Raji (cell line): ENCODE measurements around the gene LSS.

Experiments used
- POLR2A ChIP-seq: IDR thresholded peaks from 2 replicates; pipeline ENCODE4 v1.6.1; 2011; ENCODE audit warnings: low read depth, low read length, control low read depth; ENCODE audit not compliant: insufficient read depth

Gene LSS

DNA sequence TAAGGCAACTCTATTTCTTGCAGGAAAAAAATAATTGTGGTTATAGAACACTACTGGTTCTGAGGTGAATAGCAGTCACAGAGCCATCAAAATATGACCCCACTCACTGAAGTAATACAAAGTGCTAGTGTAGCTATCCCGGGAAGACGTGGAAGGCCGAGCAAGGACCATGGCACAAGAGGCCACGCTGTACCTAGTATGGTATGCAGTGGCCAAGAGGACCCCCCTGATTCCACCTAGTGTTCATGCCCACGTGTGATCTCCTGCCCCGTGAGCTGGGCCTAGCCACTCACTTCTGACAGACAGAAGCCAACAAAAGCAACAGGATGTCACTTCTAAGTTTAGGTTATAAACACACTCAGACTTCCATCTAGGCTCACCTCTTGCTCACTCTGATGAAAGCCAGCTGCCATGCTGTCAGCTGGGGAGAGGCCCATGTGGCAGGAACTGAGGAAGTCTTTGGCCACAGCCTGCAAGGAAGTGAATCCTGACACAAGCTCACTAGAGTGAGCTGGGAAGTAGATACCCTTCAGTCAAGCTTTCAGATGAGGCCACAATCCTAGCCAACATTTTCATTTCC lies 21.7 kb upstream of the LSS start:
- TF ChIP-seq POLR2A: no peak

DNA sequence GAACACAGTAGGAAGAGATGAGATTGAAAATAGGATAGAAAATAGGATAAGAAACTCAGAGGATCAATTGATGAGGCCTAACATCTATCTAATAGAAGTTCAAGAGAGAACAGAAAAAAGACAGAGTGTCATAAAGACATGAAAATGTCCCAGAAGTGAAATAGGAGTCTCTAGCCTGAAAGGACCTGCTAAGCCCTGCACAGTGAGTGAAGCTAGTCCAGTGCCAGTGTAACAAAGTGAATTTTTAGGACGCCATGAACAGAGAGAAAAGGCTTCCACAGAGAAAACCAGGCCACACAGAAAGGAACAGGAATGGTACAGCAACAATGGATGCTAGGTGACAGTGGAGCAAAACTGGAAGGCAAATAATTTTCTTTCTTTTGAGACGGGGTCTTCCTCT lies 20.3 kb upstream of the LSS start:
- TF ChIP-seq POLR2A: no peak

DNA sequence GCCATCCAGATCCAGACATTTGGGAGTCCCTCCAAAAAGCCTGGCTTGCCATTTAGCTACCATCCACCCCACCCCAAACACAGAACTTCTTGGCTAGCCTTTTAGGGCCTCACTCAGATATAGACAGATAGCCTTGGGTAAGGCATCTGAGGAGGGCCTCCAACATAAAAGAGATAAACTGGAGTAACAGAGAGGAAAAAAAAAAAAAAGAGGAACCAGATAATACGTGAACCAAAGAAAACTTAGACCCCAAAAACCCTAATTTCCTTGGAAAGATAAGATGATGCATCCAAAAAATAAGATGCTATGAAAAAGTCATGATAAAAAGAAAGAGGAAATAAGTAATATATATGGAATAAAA lies 19.8 kb upstream of the LSS start:
- no peak for TF ChIP-seq POLR2A

DNA sequence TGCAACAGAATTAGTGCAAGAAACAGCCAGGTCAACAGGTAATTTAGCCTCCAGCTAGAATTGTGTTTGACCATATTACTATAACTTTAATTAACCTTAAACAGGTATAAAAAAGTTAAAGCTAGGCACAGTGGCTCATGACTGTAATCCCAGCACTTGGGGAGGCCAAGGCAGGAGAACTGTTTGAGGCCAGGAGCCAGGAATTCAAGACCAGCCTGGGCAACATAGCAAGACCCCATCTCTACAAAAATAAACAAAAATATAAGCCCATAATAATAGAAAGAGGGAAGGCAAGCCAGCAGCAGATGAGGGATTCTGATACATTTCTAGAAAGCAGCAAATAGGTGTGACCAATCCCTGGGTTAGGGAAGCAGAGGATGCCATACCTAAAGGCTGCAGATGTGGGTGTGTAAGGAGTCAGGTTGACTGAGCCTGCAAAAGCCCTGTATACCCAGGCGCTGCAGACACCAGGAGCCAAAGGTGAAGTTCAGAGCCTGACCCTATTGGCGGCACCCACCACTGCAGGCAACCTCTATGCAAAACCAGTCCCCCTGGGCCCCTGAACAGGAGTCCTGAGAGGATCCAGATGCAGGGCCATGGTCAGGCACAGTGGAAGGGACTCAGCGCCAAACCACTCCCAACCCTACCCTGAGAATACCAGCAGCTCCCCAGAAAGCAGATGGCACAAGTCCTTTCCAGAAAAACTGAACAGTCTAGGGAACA lies 19.3 kb upstream of the LSS start:
- no peak for TF ChIP-seq POLR2A

DNA sequence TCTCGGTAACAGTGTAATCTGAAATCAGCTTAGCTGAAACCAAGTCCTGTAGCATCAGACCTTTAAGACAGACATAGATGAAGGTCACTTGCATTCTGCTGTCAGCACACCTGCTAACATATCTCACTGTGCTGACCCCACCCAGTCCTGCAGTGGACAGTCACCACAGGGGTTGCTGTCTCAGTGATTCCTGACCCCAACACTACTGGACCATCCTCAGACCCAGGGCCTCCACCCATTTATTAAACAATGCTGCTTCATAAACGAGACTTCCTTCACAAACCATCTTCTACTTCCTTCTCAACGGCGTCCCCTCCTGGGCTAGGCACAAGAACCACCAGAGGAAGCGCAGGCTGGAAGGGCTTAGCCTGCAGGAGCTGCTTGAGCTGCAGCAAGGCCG lies 17.8 kb upstream of the LSS start:
- no peak for TF ChIP-seq POLR2A

DNA sequence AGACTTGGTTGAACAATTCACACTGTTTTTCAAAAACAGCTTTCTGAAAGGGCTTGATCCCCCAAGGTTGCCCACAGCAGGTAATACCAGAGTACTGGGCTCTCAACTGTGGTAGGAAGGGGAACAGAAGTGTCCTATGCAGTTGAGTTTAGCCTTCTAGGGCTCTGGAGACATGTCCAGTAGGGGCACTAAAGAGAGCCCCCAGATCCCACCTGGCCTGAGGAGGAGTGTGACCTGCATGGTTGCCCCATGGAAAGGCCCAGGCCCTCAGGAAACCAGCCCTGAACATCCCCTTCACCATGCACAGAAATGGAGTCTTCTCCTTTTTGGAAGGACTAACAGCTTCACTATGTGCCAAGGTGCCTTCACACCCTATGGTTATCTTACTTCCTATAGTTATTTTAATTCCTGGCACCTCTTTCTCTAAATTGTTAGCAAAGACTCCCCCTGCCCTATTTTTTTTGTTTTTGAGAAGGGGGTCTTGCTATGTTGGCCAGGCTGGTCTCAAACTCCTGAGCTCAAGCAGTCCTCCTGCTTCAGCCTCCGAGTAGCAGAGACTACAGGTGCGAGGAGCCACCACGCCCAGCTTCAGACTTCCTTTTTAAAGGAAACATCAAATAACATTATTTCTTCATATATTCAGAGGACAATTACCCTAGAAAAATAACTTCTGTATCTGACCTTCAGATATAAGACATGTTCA lies 16.8 kb upstream of the LSS start:
- no peak for TF ChIP-seq POLR2A

DNA sequence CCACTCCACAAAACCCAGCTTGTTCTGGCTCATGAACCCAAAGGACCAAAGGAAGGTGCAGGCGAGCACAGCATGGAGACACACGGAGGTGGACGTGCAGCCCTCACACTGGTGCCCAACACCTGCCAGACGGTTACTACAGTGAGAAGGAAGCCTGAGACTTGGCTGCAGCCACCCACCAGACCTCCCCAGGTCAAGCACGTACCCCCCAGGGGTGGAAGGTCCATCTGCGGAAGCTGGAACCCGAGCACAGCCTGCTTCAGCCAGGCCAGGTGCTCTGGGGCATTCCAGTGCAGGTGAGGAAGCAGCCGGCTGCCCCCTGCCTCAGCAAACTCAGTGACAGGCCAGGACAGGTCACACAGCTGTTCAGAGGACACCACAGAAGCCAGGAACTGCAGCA lies 16.0 kb upstream of the LSS start:
- TF ChIP-seq POLR2A: no peak

DNA sequence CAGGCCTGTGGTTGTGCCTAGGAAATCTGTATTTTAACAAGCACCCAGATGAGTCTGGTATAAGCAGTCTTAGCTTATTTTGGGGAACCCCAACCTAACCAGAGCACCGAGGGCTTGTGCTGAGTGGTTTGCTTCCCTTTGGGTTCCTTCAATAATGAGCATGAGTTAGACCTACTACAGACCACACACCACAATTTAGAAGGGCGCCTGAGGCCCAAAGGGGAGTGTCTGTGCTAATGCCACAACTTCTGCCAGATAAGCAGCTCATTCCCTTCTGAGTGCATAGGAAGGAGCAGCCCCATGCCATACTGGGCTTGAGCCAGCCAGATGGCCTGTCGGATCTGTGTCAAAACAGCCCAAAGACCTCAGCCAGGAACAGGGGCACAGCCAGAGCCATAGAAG lies 15.4 kb upstream of the LSS start:
- TF ChIP-seq POLR2A: no peak

DNA sequence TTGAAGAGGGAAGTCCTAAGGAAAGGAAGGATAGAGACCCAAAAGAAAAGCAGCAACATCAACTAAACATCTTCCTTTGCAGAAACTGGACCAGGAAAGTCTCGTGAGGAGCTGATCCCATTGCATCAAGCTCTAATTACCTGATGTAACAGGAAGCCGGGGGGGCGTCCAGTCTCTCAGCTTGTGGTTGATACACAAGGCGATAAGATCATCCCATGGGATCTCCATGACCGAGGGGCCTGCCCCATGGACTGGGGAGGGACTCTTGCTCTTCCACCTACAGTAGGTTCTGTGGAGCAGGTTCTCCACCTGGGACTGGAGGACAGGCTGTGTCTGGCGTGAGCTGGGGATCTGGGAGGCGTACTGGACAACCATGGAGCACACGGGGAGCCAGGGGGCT lies 14.8 kb upstream of the LSS start:
- TF ChIP-seq POLR2A: no peak

DNA sequence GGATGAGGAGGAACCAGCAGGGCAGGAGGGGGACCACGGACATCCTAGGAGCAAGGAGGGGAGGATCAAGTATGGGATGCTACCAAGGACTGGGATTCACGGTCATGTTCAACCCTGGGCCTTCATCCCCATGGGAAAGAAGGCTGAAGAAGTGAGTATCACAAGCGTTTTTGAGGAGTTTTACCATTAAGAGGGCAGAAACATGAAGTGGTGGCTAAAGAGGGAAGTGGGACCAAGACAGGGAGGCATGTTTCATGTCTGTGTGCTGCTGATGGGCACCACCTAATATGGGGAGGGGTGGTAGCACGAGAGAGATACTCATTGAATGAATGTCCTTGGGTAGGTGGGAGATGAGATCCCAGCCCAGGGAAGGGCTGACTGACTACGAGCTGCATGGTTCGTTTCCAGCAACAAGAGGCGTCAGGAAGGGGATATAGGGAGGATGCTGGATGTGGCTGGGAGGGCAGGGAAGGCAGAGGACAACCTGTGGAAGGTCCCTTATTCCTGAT lies 11.3 kb upstream of the LSS start:
- TF ChIP-seq POLR2A: peak; percentile 29; the same call in 1 of the 2 replicates

DNA sequence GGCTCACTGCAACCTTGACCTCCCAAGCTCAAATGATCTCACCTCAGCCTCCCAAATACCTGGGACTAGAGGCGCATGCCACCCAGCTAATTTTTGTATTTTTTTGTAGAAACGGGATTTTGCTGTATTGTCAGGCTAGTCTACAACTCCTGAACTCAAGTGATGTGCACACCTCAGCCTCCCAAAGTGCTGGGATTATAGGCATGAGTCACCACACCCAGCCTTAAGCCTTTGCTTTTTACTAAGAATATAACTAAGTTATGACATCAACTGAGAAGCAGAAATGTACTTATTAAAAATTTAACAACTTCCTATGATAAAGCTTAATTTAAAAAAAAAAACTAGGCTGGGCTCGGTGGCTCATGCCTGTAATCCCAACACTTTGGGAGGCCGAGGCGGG lies 8.9 kb upstream of the LSS start:
- no peak for TF ChIP-seq POLR2A

DNA sequence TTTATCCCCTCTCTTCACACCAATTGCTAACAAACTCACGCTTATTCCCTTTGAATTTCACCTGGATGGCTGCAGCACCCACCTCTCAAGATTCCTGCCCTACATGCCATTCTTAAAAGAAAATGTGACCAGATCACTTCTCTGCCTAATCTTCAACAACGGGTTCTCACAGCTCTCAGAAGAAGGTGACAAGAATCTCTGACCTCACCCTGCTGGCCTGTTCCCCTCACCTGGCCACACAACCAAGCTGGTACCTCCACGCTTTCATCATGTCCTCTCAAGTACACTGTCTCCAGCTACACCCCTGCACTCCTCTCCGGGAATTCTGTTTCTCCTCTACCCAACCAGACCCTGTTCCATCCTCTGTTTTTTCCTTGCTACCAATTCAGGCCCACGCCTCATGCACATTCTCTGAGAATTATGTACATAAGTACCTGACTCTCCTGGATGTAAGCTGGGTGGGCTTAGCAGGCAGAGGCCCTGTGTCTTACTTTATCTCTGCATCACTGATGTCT lies 5.9 kb upstream of the LSS start:
- TF ChIP-seq POLR2A: no peak

DNA sequence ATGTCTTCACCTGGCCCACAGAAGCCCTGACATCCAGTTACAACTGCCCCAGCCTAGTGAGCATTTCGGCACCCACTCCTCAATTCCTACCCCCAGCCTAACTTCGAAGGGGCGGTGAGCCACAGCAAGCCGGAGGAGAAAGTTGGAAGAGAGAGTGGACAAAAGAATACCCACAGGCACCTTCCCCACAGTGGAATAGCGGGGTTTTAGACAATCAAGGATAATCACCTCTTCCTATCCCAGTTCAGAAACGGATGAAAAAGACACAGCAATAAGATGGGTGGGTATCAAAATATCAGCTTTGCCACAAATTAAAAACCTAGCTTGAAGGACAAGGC lies 1.3 kb upstream of the LSS start:
- no peak for TF ChIP-seq POLR2A

DNA sequence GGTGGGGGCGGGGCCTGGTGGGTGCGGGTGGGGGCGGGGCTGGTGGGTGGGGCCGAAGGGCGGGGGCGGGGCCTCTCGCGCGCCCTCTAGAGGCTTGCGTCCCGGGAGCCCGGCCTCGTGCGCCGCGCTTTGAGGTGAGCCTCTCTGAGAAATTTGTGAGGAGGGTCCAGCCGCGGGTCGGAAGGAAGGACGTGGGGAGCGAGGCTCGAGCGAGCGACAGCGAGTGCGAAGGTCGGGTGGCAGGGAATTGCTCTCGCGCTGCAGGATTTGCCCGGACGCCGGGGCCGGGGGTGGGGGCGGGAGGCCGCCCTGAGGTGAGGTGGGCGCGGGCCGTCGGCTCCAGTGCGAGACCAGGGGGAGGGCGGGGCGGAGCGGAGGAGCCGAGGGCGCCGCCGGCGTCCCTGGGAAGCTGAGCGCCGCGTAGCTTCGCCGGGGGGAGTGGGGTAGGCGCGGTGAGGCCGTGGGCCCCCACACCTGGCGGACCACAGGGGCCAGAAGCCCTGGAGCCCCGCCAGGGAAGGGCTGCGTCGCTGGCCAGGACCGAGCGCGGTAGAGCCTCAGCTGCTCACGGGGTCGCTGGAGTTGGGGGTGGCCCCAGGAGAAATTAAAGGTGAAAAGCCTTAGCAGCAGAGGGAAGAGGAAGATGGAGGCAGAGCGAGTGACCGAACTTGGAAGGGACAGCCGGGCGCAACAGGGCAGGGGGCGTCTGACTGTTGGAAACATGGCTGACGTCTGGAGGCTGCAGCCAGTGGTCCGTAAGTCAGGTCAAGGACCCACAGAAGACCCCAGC lies 754 bp upstream of the LSS start:
- TF ChIP-seq POLR2A: peak; percentile 56

DNA sequence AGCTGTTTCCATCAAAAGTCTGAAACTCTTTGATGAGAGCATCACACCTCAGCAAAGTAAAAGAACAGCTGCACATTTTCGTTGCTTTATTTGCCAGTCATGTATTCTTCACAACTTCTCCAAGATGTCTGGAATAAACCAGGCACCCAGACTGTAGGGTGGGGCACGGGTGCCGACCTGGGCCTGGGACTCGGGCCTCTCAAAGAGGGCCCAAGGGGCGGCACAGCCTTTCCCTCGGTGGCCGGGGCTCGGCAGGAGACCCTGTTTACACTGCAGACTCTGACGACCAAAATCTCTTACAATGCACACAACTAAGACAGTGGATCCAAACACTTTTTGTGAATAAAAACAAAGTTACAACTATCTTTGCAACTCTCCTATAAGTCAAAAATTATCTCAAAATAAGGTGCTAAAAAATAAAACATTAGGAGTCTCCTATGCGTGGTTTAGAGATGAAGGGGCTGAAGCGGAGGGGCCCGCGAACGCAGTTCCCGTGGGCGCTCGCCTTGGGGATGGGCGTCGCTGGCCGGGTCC lies 696 bp downstream of the LSS start:
- no peak for TF ChIP-seq POLR2A
